Activated effector memory CD4-positive, alpha-beta T cell treated with anti-CD3 and anti-CD28 coated beads, Interleukin-2, amount 50 U/mL, for 16 hours (primary cell): ENCODE data around the gene SORBS1.
A peak's percentile ranks its signal among the peaks of the same experiment; 100 is the strongest.

Experiments used
- DNase-seq: peaks from one replicate; pipeline ENCODE4 v3.0.0-alpha.2; 2020

The SORBS1 gene

GRCh38 chr10:95564291-95564690 lies 3.1 kb upstream of the SORBS1 start:
- no peak for DNase-seq

DNA sequence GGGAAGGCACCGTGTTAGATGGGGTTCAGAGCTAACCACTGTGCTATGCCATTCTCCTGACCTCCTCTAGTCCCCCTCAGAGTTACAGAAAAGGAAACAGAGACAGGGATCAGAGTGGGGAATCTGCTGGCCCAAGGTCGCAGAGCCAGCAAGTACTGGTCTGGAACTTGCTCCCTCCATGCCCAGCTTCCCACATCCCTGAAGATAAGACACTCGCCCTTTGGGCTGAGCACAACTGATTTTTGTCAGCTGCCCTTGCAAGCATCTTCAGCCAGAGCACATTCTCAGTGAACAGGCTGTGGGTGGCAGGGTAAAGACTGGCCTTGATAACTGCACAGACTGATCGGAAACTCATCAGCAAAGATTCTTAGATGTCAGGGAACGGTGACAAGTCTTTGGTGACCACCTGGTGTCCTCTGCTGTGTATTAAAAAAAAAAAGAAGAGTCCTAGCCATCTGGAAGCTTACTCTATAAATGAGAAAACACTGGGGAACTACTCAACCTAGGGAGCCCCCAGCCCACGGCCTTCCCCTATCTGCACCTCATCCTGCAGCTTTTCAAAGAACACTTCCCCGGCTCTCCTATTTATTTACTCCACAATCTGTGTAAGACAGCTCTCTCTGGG lies 1.3 kb upstream of the SORBS1 start:
- DNase-seq, result no peak

- DNase-seq, result no peak
Measured at GRCh38 chr10:95561864-95562177, 650 bp upstream of the SORBS1 start.

DNA sequence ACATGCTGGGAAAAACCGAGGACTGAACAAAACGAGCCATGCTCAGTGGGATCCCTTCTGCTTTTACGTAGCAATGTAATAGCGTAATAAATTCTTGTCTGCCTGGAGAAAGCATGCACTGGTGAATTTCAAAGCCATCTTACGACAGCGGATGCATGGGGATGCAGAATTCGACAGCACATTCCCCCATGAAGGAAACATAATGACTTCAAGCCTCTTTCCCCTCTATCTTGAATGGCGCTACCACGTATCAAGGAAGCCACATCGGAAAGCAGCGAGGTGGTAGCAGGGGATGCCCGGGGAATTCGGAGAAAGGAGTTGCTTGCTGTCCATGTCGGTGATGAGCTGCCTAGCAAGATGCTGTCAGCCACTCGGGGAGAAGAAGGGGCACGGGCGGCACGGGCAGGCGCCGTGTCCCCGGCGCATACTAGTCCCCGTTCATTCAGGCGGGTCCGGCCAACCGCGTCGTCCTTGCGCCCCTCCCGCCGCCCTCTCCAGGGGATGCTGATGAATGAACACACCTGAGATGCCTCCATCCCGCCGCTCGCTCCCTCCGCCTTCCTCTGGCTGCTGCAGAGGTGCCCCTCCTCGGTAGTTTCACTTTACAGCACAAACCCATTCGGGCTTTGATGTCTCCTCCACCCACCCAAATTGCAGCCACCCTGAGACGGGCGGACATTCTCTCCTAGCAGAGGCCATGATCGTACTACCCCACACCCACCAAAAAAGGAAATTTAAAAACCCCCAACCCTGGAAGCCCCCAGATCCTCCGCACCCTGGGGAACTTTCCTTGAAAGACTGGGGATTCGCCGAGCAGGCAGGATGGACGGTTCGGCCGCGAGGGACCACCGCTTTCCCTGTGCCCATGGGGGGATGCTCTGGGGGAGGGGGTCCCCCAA lies 644 bp downstream of the SORBS1 start:
- peak; percentile 81 for DNase-seq

- DNase-seq, result no peak
Measured at GRCh38 chr10:95559896-95560277, 1.3 kb downstream of the SORBS1 start.

- DNase-seq, result no peak
Measured at GRCh38 chr10:95559471-95559870, 1.7 kb downstream of the SORBS1 start.

GRCh38 chr10:95558593-95559320 lies 2.4 kb downstream of the SORBS1 start:
- no peak for DNase-seq

DNA sequence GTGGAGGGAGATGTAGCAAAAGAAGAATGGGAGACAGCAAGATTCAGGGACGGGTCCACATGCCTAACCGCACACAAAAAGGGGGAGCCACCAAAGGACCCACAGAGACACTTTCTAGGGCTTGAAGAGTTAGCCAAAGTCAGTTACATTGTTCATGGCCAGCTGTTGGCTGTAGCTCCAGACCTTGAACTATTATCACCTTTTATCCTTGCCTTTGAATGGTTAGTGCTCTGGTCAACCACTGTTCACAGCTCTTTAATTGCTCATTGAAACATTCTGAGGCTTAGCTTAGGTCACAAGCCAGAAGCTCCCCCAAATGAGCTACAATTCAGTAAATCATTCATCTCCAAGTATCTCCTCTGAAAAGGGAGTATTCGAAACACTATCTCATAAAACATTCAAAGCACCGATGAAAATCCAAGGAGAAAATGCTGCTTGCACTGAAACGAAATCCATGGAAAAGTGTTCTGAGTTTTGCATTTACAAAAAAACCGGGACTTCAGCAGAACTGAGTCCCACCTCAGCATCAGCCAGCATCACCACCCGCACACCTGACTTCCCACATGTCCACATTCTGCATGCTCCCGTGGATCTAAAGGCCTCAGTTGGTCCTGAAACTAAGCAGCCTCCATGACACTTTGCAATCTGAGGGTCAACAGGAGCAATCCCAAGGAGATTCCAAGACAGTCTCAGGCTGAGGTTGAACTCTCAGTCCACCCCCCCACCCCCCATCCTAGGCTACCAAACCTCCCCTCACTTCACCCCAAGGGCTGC lies 4.0 kb downstream of the SORBS1 start:
- no peak for DNase-seq

- DNase-seq, result no peak
Measured at GRCh38 chr10:95553674-95554073, 7.5 kb downstream of the SORBS1 start.

DNA sequence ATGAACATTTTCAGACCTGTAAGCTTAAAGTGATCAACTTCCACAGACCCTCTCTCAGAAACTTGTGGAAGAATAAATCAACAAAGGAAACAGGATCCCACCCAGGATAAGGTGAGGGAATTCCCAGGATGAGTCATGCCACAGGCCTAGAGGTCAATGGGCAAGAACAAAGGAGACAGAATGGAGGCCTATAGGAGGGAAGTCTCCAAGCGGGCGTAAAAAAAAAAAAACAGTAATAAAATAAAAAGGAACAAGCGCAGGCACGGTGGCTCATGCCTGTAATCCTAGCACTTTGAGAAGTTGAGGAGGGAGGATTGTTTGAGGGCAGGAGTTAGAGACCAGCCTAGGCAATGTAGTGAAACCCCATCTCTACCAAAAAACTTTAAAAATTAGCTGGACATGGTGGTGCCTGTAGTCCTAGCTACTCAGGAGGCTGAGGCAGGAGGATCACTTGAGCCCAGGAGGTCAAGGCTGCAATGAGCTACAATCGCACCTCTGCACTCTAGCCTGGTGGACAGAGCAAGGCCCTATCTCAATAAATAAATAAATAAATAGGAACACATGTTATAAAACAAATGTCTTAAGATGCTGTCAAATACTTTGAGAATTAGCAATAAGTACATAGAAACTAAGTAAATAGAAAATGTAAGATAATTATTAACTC lies 8.4 kb downstream of the SORBS1 start:
- DNase-seq, result no peak

- no peak for DNase-seq
Measured at GRCh38 chr10:95550073-95550672, 11.0 kb downstream of the SORBS1 start.

GRCh38 chr10:95547791-95548435 lies 13.3 kb downstream of the SORBS1 start:
- no peak for DNase-seq

DNA sequence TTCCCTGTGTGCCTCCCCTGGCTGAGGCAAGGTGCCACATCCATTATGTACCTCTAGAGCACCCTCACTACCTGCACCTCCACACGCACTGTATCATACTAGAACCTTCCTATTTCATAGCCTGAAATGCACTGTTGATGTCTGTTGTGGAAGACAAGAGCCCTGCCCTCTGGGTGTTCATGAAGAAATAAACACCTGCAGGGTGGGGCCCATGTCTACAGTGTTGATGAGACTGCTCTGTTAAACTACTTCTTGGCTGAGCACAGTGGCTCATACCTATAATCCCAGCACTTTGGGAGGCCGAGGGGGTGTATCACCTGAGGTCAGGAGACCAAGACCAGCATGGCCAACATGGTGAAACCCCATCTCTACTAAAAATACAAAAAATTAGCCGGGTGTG lies 14.0 kb downstream of the SORBS1 start:
- no peak for DNase-seq

GRCh38 chr10:95545981-95546380 lies 15.2 kb downstream of the SORBS1 start:
- no peak for DNase-seq

GRCh38 chr10:95544783-95545500 lies 16.2 kb downstream of the SORBS1 start:
- no peak for DNase-seq

DNA sequence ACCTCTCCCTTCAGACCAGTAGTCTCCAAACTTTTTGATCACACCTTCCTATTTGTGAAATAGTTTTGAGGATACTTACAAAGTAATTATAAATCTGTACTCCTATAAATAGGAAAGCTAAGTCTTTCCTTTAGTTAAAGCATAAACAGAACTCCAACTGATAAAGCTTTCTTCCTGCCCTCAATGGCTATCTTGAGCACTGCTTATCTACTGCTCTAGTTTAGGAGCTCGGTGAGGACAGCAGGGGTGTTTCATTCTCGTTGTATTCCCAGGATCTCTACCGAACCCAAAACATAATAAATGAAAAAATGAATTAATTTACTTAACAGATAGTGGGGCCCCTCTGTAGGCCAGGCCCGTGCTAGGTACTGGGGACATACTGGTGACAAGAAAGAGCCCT lies 17.7 kb downstream of the SORBS1 start:
- DNase-seq, result no peak

DNA sequence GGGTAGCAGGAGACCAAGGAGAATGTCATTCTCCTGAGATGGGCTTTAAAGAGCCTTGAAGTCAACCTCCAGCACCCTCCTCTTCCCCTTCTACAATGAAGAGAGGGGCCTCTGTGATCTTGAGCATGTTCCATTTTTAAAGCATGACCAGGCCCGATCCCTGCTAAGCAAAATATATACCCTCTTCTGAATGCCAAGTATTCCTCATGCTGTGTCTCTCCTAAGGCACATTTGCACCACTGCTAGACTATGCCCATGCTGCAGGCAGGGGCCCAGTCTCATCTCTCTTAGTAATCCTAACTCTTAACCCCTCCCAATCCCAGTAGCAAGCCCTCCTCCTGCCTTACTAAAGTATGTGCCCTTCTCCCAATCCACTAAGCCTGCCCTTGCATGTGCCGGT lies 18.4 kb downstream of the SORBS1 start:
- no peak for DNase-seq

- DNase-seq, result no peak
Measured at GRCh38 chr10:95542330-95542729, 18.8 kb downstream of the SORBS1 start.

- DNase-seq, result no peak
Measured at GRCh38 chr10:95540514-95541052, 20.6 kb downstream of the SORBS1 start.

- no peak for DNase-seq
Measured at GRCh38 chr10:95539560-95540284, 21.4 kb downstream of the SORBS1 start.
